HG02571 (cell line): ENCODE data around the gene HIVEP3.
A peak's percentile ranks its signal among the peaks of the same experiment; 100 is the strongest.

Experiments used
- ATAC-seq: cut with Tn5 transposase; IDR thresholded peaks from one replicate; pipeline ENCODE4 v1.9.1; 2021; ENCODE audit warnings: mild to moderate bottlenecking, moderate library complexity; ENCODE audit not compliant: unreplicated experiment

HIVEP3 gene

DNA sequence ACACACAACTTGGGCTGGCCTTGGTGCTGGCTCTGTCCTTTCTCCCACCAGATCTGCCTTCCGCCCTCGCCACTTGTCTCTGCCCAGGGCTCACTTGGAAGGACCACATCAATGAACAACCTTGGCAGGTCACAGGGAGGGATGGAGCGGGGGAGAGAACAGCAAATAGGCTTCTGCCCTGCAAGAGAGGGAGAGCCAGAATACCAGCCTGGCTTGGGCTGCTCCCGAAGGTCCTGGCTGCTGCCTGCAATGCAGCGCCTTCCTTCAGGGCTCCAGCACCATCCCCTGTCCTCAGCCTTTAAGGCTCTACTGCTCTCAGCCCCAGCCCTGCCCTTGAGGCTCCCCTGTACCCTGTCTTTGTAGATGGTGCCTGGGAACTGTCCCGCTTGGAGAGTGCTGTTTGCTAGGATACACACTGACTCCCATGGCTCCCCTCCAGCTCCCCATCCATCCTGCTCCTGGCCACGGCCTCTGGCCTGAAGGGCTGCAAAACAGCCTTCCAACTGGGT is 43.8 kb downstream of the HIVEP3 start:
- no peak for ATAC-seq

- no peak for ATAC-seq
Measured at GRCh38 chr1:41874151-41874719, 44.5 kb downstream of the HIVEP3 start.

GRCh38 chr1:41872074-41872473 is 46.6 kb downstream of the HIVEP3 start:
- no peak for ATAC-seq

DNA sequence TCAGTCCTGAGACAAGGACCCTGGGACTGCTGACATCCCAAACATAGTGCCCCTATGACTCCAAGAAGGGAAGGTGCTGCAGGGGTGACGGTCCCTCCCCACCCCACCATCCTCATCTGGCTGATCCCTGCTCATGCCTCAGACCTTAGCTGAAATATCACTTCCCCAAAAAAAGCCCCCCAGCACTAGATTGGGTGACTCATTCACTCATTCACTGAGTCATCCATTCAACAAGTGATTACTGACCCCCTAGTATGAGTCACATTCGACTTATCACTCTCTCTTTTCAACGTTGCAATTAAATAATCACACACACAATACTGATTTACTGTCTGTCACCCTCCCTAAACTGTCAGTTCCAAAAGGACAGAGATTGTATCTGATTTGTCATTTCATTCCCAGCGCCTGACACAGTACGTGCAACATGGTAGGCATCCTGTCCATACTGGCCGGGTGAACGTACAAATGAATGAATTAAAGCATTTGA is 48.6 kb downstream of the HIVEP3 start:
- no peak for ATAC-seq

GRCh38 chr1:41868241-41868998 is 50.3 kb downstream of the HIVEP3 start:
- peak; percentile 70 for ATAC-seq

- ATAC-seq, result no peak
Measured at GRCh38 chr1:41866285-41866684, 52.4 kb downstream of the HIVEP3 start.

- ATAC-seq, result no peak
Measured at GRCh38 chr1:41864471-41865040, 54.2 kb downstream of the HIVEP3 start.

- no peak for ATAC-seq
Measured at GRCh38 chr1:41863718-41864117, 55.0 kb downstream of the HIVEP3 start.

DNA sequence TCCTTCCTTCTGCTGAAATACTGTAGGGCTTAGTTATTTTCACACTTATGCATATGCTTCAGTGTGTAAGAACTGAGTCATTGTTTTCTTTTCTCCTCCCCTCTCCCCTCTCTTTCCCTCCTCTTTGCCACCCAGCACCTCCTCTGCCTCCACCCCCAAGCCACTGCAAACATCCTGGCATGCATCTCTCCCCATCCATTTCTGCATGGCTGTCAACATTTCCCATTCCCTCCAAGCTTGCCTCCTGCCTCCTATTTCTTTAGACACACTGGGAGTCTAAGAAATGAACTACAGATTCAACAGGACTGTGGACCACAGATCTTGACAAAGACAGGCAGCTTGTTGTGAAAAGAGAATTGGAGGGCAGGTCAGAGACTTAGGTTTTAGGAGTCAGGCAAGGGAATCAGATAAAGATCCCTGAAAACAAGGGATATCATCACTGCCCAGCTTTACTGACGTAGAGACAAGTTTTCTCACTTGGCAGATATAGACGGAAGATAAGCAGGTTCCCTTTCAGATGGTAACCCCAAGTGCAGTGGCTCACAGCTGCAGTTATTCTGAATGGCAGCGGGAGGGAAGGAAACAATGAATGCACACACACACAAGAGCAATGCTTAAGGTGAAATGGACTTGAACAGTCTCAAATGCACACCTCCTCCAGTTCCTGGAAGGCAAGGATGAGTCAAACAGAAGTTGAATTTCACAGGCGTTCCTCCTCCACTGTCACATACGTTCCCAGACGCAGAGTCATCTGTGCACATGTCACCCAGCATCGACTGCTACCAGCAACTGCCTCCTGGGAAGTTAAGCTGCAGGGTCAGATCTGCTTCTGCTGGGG is 56.1 kb downstream of the HIVEP3 start:
- ATAC-seq, result no peak

DNA sequence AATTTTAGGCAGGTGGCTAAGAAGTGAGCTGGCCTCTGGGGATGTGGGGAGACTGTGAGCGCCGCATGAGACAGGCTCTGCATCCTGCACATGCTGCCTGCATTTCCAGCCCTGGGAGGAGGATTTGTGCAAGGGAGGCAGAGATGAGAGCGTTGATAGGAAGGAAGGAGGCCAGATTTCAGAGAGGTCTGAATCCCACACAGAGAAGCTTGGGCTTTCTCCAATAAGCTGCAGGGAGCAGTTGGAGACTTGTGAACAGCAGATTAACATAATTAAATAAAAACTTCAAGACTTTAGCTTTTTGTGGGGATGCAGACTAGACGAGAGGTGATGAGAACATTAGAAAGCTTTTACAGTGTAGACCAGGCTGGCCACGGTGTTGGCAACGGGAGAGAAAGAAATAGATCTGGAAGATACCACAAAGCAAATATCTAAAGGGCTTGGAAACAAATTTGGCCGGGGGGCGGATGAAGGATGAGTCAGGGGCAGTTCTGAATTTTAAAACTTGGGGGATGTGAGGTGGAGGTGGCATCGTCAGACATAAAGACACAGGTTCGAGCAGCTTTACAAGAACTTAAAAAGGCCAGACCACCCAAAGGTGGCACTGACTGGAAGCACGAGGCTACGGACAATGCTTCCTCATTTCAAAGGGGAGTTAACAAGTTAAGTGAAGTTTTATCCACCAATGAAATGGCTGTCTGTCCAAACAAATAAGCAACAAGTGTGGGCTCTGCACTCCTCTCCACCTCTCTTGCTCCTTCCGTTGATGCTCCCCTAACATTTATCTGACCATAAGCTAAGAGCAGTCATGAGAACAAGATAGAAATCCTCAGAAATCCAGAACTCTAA is 57.0 kb downstream of the HIVEP3 start:
- ATAC-seq, result no peak

GRCh38 chr1:41860771-41861170 is 58.0 kb downstream of the HIVEP3 start:
- ATAC-seq, result no peak

GRCh38 chr1:41860214-41860613 is 58.5 kb downstream of the HIVEP3 start:
- no peak for ATAC-seq

- no peak for ATAC-seq
Measured at GRCh38 chr1:41859686-41860085, 59.0 kb downstream of the HIVEP3 start.

DNA sequence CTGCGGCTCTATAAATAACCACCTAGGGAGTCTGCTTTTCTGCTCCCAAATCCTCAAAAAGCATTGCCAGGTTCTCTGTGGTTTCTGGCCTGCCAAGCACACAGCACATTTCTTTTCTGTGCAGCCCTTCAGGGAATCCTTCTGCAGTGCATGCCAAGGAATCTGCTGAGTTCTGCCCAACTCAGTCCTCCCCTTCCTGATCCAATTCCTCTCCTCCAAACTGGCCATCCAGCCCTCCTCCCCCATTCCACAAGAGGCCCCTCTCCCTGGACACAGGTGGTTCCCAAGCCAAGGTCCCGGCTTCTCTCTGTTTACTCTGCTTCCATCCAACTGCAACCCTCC is 61.8 kb downstream of the HIVEP3 start:
- no peak for ATAC-seq

DNA sequence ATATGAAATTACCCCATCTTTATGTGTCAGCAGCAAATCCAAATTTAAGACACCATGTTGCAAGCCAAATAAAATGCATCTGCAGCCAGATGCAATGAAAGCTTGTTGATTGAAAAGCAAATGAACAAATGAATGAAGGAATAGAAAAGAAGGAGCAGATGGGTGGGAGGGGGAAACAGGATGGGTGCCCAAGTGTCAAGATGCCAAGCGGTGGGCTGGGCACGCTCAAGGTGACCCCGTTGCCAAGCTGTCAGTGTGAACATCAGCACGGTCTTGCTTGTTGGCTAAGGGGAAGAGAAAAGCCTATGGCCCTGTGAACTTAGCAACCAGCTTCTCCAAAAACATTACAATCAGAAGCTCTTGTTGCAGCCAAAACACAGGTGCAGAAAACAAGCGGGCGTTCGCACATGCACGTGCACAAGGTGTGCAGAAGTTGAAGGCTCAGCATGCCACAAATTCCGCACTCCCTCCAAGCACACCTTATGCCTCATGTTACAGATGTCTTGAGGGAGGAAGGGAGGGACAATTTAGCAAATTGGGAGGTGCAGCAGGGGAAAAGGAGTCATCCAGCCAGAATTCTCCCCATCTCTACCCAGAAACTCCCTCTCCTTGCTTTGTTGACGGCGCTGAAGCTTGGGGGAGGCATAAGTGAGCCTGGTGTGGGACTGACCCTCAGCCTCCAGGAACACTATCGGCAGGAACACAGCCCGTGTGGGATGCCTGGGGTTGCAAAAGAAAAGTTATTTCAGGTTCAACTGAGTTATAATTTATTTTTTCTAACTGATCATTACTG is 62.4 kb downstream of the HIVEP3 start:
- ATAC-seq, result no peak

GRCh38 chr1:41855713-41856112 is 63.0 kb downstream of the HIVEP3 start:
- ATAC-seq, result no peak

DNA sequence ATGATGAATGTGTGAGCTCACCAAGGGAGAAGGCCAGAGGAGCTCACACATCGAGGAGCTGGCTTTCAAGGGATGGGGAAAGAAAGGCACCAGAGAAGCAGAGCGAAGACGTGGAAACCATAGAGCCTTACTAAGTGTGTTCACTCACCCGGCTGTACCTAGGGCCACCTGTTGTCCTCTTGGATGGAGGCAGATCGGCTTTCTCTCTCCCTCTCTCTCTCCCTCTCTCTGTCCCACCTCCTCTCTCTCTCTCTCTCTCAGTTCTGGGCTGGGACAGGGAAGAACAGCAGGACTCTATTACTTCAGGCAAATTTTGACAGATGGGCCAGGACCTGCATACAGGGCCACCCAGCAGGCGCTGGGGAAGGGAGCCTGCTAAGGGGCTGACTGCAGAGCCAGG is 64.8 kb downstream of the HIVEP3 start:
- no peak for ATAC-seq

GRCh38 chr1:41852091-41852490 is 66.6 kb downstream of the HIVEP3 start:
- ATAC-seq, result no peak

- no peak for ATAC-seq
Measured at GRCh38 chr1:41851589-41851988, 67.1 kb downstream of the HIVEP3 start.

- ATAC-seq, result no peak
Measured at GRCh38 chr1:41850029-41850428, 68.7 kb downstream of the HIVEP3 start.
